Ramos (cell line): ENCODE results near the gene KLHDC7A.

ENCODE experiments used
- in situ Hi-C: fragments of 300-500 bp; cut with MboI; formaldehyde crosslinking; loops from one replicate; pipeline ENCODE4 v1.14.3; 2022; ENCODE audit warnings: low sequenced_read_pairs; ENCODE audit not compliant: unreplicated experiment

KLHDC7A gene

GRCh38 chr1:18501833-18502232, 21.1 kb downstream of the KLHDC7A start:
- in situ Hi-C loops: no loop called here

- in situ Hi-C loops: no loop called here
Measured at GRCh38 chr1:18504609-18505008, 23.9 kb downstream of the KLHDC7A start.

GRCh38 chr1:18505666-18506065, 24.9 kb downstream of the KLHDC7A start:
- in situ Hi-C loops: no loop called here

GRCh38 chr1:18508084-18508483, 27.4 kb downstream of the KLHDC7A start:
- in situ Hi-C loops: no loop called here

- in situ Hi-C loops: no loop called here
Measured at GRCh38 chr1:18511149-18511873, 30.6 kb downstream of the KLHDC7A start.

- in situ Hi-C loops: no loop called here
Measured at GRCh38 chr1:18511874-18512150, 31.1 kb downstream of the KLHDC7A start.

- in situ Hi-C loops: no loop called here
Measured at GRCh38 chr1:18512883-18513282, 32.2 kb downstream of the KLHDC7A start.

GRCh38 chr1:18513995-18514394, 33.3 kb downstream of the KLHDC7A start:
- in situ Hi-C loops: no loop called here

- in situ Hi-C loops: no loop called here
Measured at GRCh38 chr1:18515120-18515667, 34.5 kb downstream of the KLHDC7A start.

GRCh38 chr1:18516473-18516872, 35.7 kb downstream of the KLHDC7A start:
- in situ Hi-C loops: no loop called here

- in situ Hi-C loops: no loop called here
Measured at GRCh38 chr1:18526436-18527275, 45.9 kb downstream of the KLHDC7A start.

- in situ Hi-C loops: no loop called here
Measured at GRCh38 chr1:18527514-18527913, 46.8 kb downstream of the KLHDC7A start.

- in situ Hi-C loops: no loop called here
Measured at GRCh38 chr1:18527921-18528320, 47.2 kb downstream of the KLHDC7A start.

- in situ Hi-C loops: no loop called here
Measured at GRCh38 chr1:18528616-18529015, 47.9 kb downstream of the KLHDC7A start.

GRCh38 chr1:18529714-18530113, 49.0 kb downstream of the KLHDC7A start:
- in situ Hi-C loops: no loop called here

- in situ Hi-C loops: no loop called here
Measured at GRCh38 chr1:18530587-18531502, 50.1 kb downstream of the KLHDC7A start.

- in situ Hi-C loops: no loop called here
Measured at GRCh38 chr1:18531503-18531845, 50.7 kb downstream of the KLHDC7A start.

- in situ Hi-C loops: no loop called here
Measured at GRCh38 chr1:18532390-18533170, 51.9 kb downstream of the KLHDC7A start.

GRCh38 chr1:18533259-18533658, 52.5 kb downstream of the KLHDC7A start:
- in situ Hi-C loops: no loop called here

- in situ Hi-C loops: no loop called here
Measured at GRCh38 chr1:18534810-18535205, 54.1 kb downstream of the KLHDC7A start.
